ENCODE data around the gene PODXL.

Gene PODXL

GRCh38 chr7:131564640-131565039 is 8.2 kb upstream of the PODXL start:
- H3K27me3 ChIP-seq (replicated peaks in 2 of 5; ENCODE audit: control insufficient read depth in 4 of 5, insufficient read depth in 5 of 5, low read length in 4 of 5) = peaks cover 0 to 16% (median 7%) of the 10 kb centered on the region in 5 experiments
- POLR2A ChIA-PET = no interaction called here
- WGBS (ENCODE audit: insufficient coverage) = 57% methylated on average over 5 of the region's 5 CpGs
- H3K9me3 ChIP-seq (ENCODE audit: control extremely low read depth in 1 of 5, control insufficient read depth in 4 of 5, insufficient read depth in 2 of 5, low read depth in 1 of 5, low read length in 4 of 5) = no peaks in the 10 kb centered on the region
- CTCF ChIA-PET = no interaction called here
- H3K4me1 ChIP-seq (ENCODE audit: control extremely low read depth in 1 of 4, control insufficient read depth in 4 of 4, insufficient read depth in 4 of 4, low read length in 3 of 4) = no peaks in the 10 kb centered on the region
- no peak overlapping the region for H3K27ac ChIP-seq (ENCODE audit: insufficient read depth in 1 of 2, low read depth in 1 of 2, low read length in 2 of 2, poor library complexity in 1 of 2, severe bottlenecking in 2 of 2)
- H3K4me3 ChIP-seq (ENCODE audit: control insufficient read depth in 1 of 7, extremely low read depth in 1 of 7, insufficient read depth in 4 of 7, low read depth in 2 of 7, low read length in 6 of 7) = no peak overlapping the region
- H3K36me3 ChIP-seq (ENCODE audit: control insufficient read depth in 4 of 4, insufficient read depth in 4 of 4, low read length in 3 of 4) = no peaks in the 10 kb centered on the region
- DNase-seq = peak in 2 of 3 donors; percentile 31 to 43

- no peaks in the 10 kb centered on the region for H3K4me1 ChIP-seq (ENCODE audit: control extremely low read depth in 1 of 4, control insufficient read depth in 4 of 4, insufficient read depth in 4 of 4, low read length in 3 of 4)
- 100% methylated on average over 3 of the region's 5 CpGs for WGBS (ENCODE audit: insufficient coverage)
- CTCF ChIA-PET = interaction anchor here (1.3 kb wide), 1 partner anchor 12 kb away, joined by 3 read pairs; no protein-coding TSS in a partner anchor
- POLR2A ChIA-PET = no interaction called here
- DNase-seq = no peak
- no peaks in the 10 kb centered on the region for H3K36me3 ChIP-seq (ENCODE audit: control insufficient read depth in 4 of 4, insufficient read depth in 4 of 4, low read length in 3 of 4)
- H3K9me3 ChIP-seq (ENCODE audit: control extremely low read depth in 1 of 5, control insufficient read depth in 4 of 5, insufficient read depth in 2 of 5, low read depth in 1 of 5, low read length in 4 of 5) = no peaks in the 10 kb centered on the region
- no peak overlapping the region for H3K27ac ChIP-seq (ENCODE audit: insufficient read depth in 1 of 2, low read depth in 1 of 2, low read length in 2 of 2, poor library complexity in 1 of 2, severe bottlenecking in 2 of 2)
- H3K4me3 ChIP-seq (ENCODE audit: control insufficient read depth in 1 of 7, extremely low read depth in 1 of 7, insufficient read depth in 4 of 7, low read depth in 2 of 7, low read length in 6 of 7) = no peak overlapping the region
- peaks cover 0 to 14% (median 12%) of the 10 kb centered on the region in 5 experiments for H3K27me3 ChIP-seq (replicated peaks in 2 of 5; ENCODE audit: control insufficient read depth in 4 of 5, insufficient read depth in 5 of 5, low read length in 4 of 5)
Measured at GRCh38 chr7:131563918-131564317, 7.5 kb upstream of the PODXL start.

DNA sequence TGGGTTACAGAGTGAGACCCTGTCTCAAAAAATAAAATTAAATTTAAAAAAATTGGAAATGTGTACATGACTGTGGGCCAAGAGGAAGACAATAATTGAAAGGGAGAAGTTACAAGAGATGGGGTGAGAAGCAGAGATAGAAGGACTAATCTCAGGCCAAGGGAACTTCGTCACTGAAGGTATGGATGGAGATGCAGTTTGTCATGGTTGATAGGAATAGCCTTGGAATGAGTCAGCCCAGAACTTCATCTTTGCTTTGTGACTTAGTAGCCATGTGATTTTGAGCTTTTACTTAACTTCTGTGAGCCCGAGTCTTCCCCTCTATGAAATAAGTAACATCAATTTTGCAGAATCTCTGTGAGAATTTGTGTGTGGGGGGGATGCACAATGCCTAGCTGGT is 6.5 kb upstream of the PODXL start:
- WGBS (ENCODE audit: insufficient coverage) = 100% methylated on average over 1 of the region's 2 CpGs
- CTCF ChIA-PET = interaction anchor here (1.3 to 1.5 kb wide), 2 partner anchors 13 to 16 kb away, joined by 3 read pairs; no protein-coding TSS in a partner anchor
- no peak for DNase-seq
- Histone ChIP-seq H3K4me3 (ENCODE audit: control insufficient read depth in 1 of 7, extremely low read depth in 1 of 7, insufficient read depth in 4 of 7, low read depth in 2 of 7, low read length in 6 of 7) (no peak overlapping the region), H3K9me3 (ENCODE audit: control extremely low read depth in 1 of 5, control insufficient read depth in 4 of 5, insufficient read depth in 2 of 5, low read depth in 1 of 5, low read length in 4 of 5) (no peaks in the 10 kb centered on the region), H3K27ac (ENCODE audit: insufficient read depth in 1 of 2, low read depth in 1 of 2, low read length in 2 of 2, poor library complexity in 1 of 2, severe bottlenecking in 2 of 2) (no peak overlapping the region), H3K27me3 (replicated peaks in 2 of 5; ENCODE audit: control insufficient read depth in 4 of 5, insufficient read depth in 5 of 5, low read length in 4 of 5) (peaks cover 2 to 22% (median 19%) of the 10 kb centered on the region in 5 experiments), H3K36me3 (ENCODE audit: control insufficient read depth in 4 of 4, insufficient read depth in 4 of 4, low read length in 3 of 4) (no peaks in the 10 kb centered on the region), H3K4me1 (ENCODE audit: control extremely low read depth in 1 of 4, control insufficient read depth in 4 of 4, insufficient read depth in 4 of 4, low read length in 3 of 4) (peaks cover 0 to 3% (median 1%) of the 10 kb centered on the region in 4 experiments)
- POLR2A ChIA-PET = no interaction called here

- H3K27me3 ChIP-seq (replicated peaks in 2 of 5; ENCODE audit: control insufficient read depth in 4 of 5, insufficient read depth in 5 of 5, low read length in 4 of 5) = peaks cover 4 to 47% (median 30%) of the 10 kb centered on the region in 5 experiments
- H3K9me3 ChIP-seq (ENCODE audit: control extremely low read depth in 1 of 5, control insufficient read depth in 4 of 5, insufficient read depth in 2 of 5, low read depth in 1 of 5, low read length in 4 of 5) = no peaks in the 10 kb centered on the region
- POLR2A ChIA-PET = no interaction called here
- peaks cover 6 to 29% (median 21%) of the 10 kb centered on the region in 4 experiments for H3K4me1 ChIP-seq (ENCODE audit: control extremely low read depth in 1 of 4, control insufficient read depth in 4 of 4, insufficient read depth in 4 of 4, low read length in 3 of 4)
- H3K27ac ChIP-seq (ENCODE audit: insufficient read depth in 1 of 2, low read depth in 1 of 2, low read length in 2 of 2, poor library complexity in 1 of 2, severe bottlenecking in 2 of 2) = no peak overlapping the region
- no CpG with 5 or more reads among the region's 2 CpGs for WGBS (ENCODE audit: insufficient coverage)
- H3K36me3 ChIP-seq (ENCODE audit: control insufficient read depth in 4 of 4, insufficient read depth in 4 of 4, low read length in 3 of 4) = no peaks in the 10 kb centered on the region
- H3K4me3 ChIP-seq (ENCODE audit: control insufficient read depth in 1 of 7, extremely low read depth in 1 of 7, insufficient read depth in 4 of 7, low read depth in 2 of 7, low read length in 6 of 7) = no peak overlapping the region
- CTCF ChIA-PET = no interaction called here
- no peak for DNase-seq
Measured at GRCh38 chr7:131560061-131560460, 3.6 kb upstream of the PODXL start.

DNA sequence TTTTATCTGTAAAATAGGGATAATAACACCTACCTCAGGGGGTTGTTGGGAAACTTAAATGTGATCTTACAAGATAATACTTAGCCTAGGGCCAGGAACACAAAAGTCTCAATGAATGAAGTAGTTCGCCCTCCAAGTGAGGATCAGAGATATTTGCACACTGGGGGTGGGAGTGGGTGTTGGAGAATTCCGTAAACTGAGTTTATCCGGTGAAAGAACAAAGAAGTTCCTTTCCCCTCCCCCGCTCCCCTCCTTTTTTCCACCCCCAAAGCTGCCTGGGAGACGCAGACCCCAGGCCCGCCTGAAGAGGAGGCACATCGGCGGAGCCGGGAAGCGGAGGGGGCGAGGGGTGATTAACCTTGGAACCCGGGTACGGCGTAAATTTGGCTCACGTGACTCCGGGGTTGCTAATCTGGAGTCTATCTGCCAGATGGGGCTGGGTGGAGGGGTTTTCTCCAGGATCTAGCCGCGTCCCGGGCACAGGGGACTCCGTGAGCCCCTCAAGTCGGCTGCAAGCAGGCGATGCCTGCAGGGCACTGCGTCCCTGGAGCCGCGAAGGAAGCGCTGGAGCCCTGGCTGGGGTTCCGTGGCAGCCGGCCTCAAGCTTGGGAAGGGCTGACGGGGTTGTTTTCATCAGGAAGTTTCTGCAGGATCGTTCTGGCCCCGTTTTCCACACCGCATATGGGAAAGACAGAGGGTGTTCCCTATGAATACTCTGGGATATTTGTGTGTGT is 1.4 kb upstream of the PODXL start:
- 1% methylated on average over 23 of the region's 32 CpGs for WGBS (ENCODE audit: insufficient coverage)
- Histone ChIP-seq H3K27me3 (replicated peaks in 2 of 5; ENCODE audit: control insufficient read depth in 4 of 5, insufficient read depth in 5 of 5, low read length in 4 of 5) (peaks cover 9 to 67% (median 42%) of the 10 kb centered on the region in 5 experiments), H3K4me1 (ENCODE audit: control extremely low read depth in 1 of 4, control insufficient read depth in 4 of 4, insufficient read depth in 4 of 4, low read length in 3 of 4) (peaks cover 6 to 29% (median 21%) of the 10 kb centered on the region in 4 experiments), H3K4me3 (ENCODE audit: control insufficient read depth in 1 of 7, extremely low read depth in 1 of 7, insufficient read depth in 4 of 7, low read depth in 2 of 7, low read length in 6 of 7) (peak overlapping the region in 2 of 7 experiments; percentile 53 to 77), H3K9me3 (ENCODE audit: control extremely low read depth in 1 of 5, control insufficient read depth in 4 of 5, insufficient read depth in 2 of 5, low read depth in 1 of 5, low read length in 4 of 5) (no peaks in the 10 kb centered on the region), H3K36me3 (ENCODE audit: control insufficient read depth in 4 of 4, insufficient read depth in 4 of 4, low read length in 3 of 4) (no peaks in the 10 kb centered on the region), H3K27ac (ENCODE audit: insufficient read depth in 1 of 2, low read depth in 1 of 2, low read length in 2 of 2, poor library complexity in 1 of 2, severe bottlenecking in 2 of 2) (no peak overlapping the region)
- ChIA-PET CTCF (interaction anchor here (1.7 to 6.1 kb wide), 2 partner anchors 11 to 13 kb away, joined by 11 to 35 read pairs; no protein-coding TSS in a partner anchor), POLR2A (no interaction called here)
- DNase-seq = peak in 2 of 3 donors; percentile 20 to 33

DNA sequence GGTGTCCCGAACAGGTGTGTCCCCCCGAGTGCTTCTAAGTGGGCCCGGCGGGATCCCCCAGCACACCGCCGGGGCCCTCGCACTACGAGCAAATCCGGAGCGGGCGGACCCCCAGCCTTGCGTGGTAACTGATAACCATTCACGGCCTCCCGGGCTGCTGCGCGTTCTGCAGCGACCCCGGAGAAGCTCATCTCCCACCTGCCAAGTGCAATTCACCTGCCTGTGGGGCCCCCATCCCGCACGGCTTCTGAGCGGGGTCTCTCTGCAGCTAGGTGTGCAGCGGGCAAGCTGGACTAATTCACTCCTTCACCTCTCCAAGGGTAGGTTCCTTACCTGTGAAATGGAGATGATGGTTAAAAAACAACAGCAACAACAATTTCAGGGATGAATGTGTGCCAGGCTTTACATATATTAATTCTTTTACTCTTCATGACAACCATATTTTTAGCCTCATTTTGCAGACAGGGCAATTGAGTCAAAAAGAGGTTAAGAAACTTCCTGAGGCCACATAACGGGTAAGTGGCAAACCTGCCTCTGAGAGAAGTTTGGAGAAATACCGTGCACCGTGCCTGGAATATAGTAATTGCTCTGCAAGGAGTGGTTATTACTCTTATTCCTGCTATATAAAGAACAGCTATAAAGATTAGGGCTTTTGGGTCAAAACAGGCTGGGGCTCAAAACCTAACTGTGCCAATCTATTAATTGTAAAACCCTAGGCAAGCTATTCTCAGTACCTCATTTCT is 652 bp upstream of the PODXL start:
- H3K27me3 ChIP-seq (replicated peaks in 2 of 5; ENCODE audit: control insufficient read depth in 4 of 5, insufficient read depth in 5 of 5, low read length in 4 of 5) = peaks cover 9 to 67% (median 42%) of the 10 kb centered on the region in 5 experiments
- 0% methylated on average over 18 of the region's 25 CpGs for WGBS (ENCODE audit: insufficient coverage)
- CTCF ChIA-PET = interaction anchor here (6.1 kb wide), 1 partner anchor 12 kb away, joined by 35 read pairs; no protein-coding TSS in a partner anchor

More for the DNA sequence above, 652 bp upstream of the PODXL start:
- Histone ChIP-seq H3K36me3 (ENCODE audit: control insufficient read depth in 4 of 4, insufficient read depth in 4 of 4, low read length in 3 of 4) (no peaks in the 10 kb centered on the region), H3K4me3 (ENCODE audit: control insufficient read depth in 1 of 7, extremely low read depth in 1 of 7, insufficient read depth in 4 of 7, low read depth in 2 of 7, low read length in 6 of 7) (peak overlapping the region in 6 of 7 experiments; percentile 34 to 77 (median 62)), H3K27ac (ENCODE audit: insufficient read depth in 1 of 2, low read depth in 1 of 2, low read length in 2 of 2, poor library complexity in 1 of 2, severe bottlenecking in 2 of 2) (no peak overlapping the region), H3K4me1 (ENCODE audit: control extremely low read depth in 1 of 4, control insufficient read depth in 4 of 4, insufficient read depth in 4 of 4, low read length in 3 of 4) (peaks cover 6 to 29% (median 21%) of the 10 kb centered on the region in 4 experiments), H3K9me3 (ENCODE audit: control extremely low read depth in 1 of 5, control insufficient read depth in 4 of 5, insufficient read depth in 2 of 5, low read depth in 1 of 5, low read length in 4 of 5) (no peaks in the 10 kb centered on the region)
- POLR2A ChIA-PET = no interaction called here
- peak in 1 of 3 donors; percentile 42 for DNase-seq

Data from common myeloid progenitor, CD34-positive (primary cell).